GM12872 (cell line): ENCODE measurements around the gene DSG4.

Experiments
- CTCF ChIP-seq: IDR thresholded peaks from 3 replicates; pipeline ENCODE4 v1.5.1; 2011; ENCODE audit warnings: low read depth, mild to moderate bottlenecking, low read length, moderate library complexity; ENCODE audit not compliant: insufficient read depth

Gene DSG4

GRCh38 chr18:31373641-31374040 is 2.9 kb upstream of the DSG4 start:
- no peak for TF ChIP-seq CTCF

GRCh38 chr18:31380912-31381311 is 4.3 kb downstream of the DSG4 start:
- TF ChIP-seq CTCF: no peak

- no peak for TF ChIP-seq CTCF
Observed at GRCh38 chr18:31382107-31382506, 5.5 kb downstream of the DSG4 start.

GRCh38 chr18:31386741-31387140 is 10.2 kb downstream of the DSG4 start:
- TF ChIP-seq CTCF: no peak

- TF ChIP-seq CTCF: no peak
Observed at GRCh38 chr18:31393286-31393685, 16.7 kb downstream of the DSG4 start.

GRCh38 chr18:31396796-31397612 is 20.4 kb downstream of the DSG4 start:
- TF ChIP-seq CTCF: no peak

- no peak for TF ChIP-seq CTCF
Observed at GRCh38 chr18:31398191-31398590, 21.6 kb downstream of the DSG4 start.
